NOMO-1 (cell line): ENCODE data around the gene ZC3H14.
A peak's percentile ranks its signal among the peaks of the same experiment; 100 is the strongest.

Experiments
- DNase-seq, 2 experiments: peaks; one replicate each; lab custom pipeline; 2025; ENCODE audit not compliant: unreplicated experiment in 2 of 2; lab: John Stamatoyannopoulos, UW

The ZC3H14 gene

DNA sequence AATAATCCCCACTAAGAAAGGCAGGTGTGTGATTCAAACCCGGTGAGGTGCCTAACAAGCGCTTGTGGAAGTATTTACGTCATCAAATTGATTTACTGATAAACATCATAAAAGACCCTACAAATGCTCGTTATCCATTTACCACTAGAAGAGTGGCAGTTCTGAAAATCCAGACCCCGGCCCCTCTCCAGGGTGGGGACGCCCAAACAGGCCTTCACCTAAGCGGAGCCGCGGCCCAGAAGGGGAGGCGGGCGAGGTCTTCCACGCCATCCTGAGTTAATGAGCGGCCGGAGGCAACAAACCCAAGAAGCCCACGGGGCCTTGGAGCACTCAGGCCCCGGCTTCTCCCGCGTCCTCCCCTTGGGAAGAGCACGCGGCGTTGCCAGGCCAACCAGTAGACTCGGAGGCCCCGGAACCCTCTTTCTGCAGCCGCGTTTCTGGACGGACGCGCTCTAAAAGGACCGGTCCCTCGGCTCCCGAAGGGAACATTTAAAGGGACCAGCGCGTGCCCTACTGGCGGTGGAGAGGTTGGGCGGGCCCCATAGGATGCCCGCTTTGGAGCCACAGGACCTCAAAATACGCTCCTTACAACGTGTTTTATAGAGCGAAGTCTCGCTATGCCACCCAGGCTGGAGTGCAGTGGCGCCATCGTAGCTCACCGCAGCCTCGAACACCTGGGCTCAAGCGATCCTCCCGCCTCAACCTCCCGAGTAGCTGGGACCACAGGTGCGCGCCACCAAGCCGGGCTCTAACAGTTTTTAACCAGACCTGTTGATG, 11.6 kb upstream of the ZC3H14 start:
- no peak for DNase-seq

DNA sequence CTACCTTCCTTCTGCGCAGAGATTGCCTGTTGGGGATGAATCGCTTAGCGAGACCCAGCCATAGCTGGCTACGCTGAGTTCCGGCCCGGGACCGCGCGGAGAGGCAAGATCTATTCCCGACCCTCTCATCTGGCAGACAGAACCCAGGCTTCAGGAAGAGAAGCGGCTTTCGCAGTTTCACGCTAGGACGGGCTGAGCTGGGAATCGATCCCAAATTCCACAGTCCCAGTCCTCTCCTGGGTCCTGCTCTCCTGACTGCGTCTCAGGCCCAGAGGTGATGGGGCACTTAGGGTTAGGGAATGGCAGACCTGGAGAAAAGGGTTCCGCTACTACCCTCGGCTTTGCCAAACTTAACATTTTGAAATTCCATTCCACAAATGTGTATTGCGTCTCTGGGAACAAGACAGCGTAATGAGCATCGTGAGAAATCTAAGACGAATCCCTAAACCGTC, 10.8 kb upstream of the ZC3H14 start:
- no peak for DNase-seq

DNA sequence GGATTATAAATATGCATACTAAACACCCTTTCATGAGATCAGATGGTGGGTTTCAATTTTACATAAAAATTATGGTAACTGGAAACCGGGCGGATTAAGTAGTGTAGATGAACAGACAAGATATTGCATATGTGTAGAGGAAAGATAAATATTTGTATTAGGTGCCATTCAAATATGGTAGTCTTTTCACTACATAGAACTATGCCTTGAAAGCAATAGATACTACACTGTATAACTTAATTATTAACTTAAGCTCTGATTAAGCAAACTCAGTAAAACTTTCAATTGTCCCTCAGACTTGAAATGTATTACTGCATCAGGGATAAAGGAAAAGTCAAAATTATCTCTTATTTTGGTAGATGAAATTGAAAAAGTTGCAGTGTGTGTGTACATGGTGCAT, 10.0 kb upstream of the ZC3H14 start:
- no peak for DNase-seq

DNA sequence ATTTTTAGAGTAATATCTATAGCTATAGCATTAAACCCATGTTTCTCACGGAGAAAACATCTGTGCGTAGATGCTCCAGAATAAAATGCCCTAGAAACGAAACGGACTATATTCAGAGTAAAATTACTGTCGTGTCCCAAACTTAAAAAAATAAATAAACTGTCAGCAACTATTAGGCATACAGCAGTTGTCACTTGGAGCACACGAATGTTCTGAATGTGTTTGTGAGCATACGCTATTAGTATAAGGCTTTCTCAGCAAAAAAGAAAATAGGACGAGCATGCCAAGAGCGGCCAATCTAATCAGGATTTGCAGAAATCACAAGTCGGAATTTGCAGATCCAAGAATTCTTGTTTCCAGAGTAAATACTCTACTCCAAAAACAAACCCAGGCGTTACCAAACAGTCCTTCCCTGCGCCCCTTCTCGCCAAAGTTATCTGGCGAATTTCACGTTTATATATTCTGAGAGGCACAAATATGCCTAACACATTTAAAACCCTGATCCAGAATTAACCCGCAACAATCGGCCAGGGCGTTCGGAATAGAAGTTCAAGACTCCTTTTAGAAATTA, 8.9 kb upstream of the ZC3H14 start:
- DNase-seq = peak in 1 of 2 experiments; percentile 25

DNA sequence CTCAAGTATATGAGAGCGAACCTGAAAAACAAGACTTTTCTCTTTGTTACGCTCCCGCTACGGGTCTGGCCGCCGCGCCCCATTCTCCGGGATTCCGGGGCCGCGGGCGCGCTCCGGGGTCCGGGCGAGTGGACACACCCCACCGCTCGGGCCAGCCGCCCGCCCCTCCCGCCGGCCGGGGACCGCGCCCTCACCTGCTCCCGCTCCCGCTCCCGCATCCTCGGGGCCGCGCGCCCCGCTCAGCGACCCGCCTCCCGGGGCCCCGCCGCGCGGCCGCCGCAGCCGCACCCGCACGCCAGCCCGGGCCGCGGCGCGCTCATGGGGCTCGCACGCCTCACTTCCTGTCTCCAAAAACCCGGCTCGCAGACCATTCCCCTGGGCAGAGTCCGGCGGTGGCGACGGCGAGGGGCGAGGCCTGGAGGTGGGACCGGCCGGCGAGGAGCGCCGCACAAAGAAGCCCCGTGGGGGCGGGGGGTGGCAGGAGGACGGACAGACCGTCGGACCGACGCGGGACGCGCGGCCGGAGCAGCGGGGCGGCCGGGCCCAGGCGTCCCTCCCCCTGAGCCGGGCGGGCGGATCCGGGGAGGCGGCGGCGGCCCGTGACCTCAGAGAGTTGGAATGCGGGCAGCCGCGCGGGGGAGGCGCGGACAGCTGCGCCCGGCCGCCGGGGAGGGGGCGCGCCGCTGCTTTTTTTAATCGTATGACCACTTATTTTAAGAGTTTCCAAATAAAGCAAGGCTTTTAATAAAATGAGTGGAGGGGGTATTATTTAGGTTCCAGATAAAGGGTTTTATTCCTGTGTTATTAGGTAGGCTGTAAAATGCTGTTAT, 8.2 kb upstream of the ZC3H14 start, which contains the start of gene PTPN21:
Gene PTPN21 (minus strand): TSS at position 551 of the 830 bp plus-strand sequence. CDS start 4,590 bp downstream, outside the sequence.
- DNase-seq = no peak

DNA sequence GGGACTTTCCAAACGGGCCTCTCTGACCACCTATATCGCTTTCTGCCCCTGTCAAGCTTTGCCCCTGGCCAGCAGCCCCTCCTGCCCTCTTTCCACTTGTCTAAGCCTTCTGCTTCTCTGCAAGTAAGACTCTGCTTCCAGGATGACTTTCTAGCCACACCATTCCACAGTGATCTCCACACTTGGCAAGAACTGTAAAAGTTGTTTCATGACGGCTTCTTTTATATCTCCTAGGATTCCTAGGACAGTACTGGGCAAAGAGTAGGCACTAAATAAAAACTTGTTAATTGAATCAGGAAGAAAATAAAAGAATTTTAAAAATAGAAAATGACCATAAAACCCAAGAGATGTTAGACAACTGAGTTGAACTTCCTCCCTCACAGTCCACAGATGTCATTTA, 6.3 kb upstream of the ZC3H14 start:
- DNase-seq = no peak

DNA sequence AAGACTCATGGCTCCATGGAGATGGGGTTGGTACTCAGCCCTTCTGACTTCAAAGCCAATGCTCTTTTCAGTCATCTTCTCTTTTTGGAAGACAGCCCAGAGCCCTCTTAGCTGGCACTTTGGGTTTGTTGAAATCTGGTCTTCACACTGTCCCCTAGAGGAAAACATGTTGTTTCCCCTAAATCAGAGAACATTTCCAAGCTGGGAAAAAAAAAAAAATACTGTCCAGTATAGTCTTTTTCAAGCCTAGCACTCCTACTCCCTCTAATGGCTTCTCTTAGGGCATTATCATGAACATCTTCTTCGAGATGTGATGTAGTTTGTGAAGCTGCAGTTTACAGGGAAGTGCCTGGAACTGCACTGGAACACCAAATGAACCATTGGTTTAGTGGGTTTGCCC, 3.0 kb upstream of the ZC3H14 start:
- DNase-seq = peak in 1 of 2 experiments; percentile 6

DNA sequence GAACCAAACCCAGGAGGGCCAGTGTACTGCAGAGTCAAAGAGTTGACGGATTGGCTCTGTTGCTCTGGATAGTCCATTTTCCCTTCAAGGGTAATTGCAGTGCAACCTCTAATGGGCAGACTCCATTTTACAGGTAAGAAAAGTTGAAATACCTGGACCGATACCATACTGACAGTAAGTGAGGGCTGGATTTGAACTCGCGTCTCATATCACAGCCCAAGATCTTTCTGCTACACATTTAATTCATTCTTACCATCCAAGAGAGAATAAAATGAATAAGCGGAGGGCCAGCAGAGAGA, 356 bp upstream of the ZC3H14 start:
- DNase-seq = no peak

DNA sequence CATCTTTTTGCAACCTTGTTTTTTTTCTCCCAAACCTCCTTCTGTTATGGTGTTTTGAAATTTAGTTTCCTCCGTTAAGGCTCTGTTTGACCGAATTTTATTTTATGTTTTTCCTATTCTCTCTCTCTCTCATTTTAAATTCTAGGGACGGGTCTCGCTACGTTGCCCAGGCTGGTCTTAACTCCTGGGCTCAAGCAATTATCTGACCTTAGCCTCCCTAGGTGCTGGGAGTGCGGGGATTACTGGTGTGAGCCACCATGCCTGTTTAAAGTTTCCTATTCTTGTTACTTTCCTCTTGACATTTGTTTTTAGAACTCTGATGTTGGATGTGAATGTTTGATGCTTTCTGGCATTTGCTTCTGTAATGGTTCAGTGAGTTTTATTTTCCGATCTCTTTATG, 1.0 kb downstream of the ZC3H14 start:
- no peak for DNase-seq

DNA sequence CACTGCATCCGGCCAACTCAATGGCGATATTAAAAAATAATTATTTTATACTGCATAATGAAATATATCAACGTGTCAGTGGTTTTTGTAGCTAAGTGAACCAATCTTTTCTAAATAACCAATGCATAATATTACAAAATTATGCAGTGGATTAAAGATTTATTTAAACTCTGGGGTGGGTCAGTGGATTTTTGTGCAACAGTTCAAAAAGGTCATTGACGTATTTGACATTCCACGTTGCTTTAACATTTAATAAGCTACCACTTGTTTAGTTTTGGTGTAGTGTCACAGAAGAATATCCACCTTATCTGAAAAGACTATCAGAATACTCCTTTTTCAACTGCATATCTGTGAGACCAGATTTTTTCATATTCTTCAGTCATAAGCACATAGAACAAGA, 2.6 kb downstream of the ZC3H14 start:
- DNase-seq = no peak

DNA sequence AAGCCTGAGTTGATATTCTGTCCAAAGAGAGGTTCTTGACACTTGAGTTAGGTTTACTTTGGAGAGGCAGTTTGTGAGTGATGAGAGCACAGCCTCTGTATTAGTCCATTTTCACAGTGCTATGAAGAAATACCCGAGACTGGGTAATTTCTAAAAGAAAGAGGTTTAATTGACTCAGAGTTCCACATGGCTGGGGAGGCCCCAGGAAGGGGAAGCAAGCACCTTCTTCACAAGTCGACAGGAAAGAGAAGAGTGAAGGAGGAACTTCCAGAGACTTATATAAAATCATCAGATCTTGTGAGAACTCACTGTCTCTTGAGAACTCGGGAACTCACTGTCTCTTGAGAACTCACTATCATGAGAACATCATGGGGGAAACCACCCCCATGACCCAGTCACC, 5.4 kb downstream of the ZC3H14 start:
- no peak for DNase-seq

DNA sequence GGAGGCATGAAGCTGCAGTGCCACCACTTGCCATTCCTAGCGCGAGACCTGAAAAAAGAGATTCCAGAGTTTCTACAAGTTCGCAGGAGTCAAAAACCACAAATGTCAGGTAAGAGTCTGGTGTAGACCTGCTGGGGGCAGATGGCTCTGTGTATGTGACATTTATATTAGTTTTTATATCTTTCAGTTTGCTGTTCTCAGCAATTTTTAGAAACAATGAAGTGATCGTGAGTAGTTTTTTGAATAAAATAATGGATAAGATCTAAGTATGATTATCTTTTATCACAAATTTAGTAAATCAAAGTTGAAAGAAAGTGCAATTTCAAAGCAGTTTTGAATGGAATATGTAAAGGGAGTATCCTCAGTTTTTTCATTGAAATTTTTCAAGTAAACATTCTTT, 9.3 kb downstream of the ZC3H14 start:
- no peak for DNase-seq

DNA sequence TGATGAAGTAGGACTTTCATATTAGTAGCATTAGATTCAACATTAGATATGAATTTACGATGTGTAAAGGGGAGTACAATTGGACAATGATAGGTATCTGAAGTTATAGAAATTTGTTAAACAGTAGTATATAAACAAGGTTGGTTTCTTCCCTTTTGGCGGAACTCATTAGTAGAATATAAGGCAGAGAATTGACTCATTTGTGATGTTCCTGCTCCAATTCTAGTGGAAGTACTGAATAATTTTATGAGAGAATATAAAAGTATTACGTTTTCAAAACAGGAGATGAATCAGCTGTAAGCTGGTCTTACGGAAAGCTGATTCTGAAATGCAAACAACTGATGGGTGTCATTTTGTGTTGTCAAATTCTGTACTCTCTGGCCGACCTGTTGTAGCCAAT, 13.4 kb downstream of the ZC3H14 start:
- DNase-seq = no peak

DNA sequence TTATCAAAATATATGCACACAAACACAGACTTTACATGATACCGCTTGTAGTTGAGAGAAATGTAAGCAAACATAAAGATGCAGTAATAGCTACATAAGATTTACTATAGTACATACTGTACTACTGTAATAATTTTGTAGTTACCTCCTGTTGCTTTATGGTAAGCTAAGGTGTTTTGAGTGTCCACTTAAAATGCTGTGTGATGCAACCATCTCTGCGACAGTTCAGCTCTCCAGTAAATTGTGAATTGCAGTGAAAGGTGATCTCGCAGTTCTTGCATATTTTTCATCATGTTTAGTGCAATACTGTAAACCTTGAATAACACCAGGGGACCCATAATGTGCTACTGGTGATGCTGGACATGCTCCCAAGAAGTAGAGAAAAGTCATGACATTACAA, 21.6 kb downstream of the ZC3H14 start:
- DNase-seq = no peak

DNA sequence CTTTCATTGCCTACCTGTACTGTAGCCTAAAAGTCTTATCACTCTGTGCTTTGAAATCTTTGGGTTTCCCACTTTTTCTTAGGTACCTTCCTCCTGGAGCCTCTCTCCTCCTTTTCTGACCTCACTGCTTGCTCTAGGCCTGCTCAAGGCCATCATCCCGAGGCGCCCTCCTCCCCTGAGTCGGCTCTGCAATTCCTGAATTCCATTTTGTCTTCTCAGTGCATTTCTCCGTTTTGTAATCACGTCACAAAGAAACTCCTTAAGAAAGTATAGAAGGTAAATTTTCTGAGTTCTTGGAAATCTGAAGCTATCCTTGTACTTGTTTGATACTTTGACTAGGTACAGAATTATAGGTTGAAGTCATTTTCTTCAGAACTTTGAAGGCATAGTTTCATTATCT, 25.2 kb downstream of the ZC3H14 start:
- no peak for DNase-seq

DNA sequence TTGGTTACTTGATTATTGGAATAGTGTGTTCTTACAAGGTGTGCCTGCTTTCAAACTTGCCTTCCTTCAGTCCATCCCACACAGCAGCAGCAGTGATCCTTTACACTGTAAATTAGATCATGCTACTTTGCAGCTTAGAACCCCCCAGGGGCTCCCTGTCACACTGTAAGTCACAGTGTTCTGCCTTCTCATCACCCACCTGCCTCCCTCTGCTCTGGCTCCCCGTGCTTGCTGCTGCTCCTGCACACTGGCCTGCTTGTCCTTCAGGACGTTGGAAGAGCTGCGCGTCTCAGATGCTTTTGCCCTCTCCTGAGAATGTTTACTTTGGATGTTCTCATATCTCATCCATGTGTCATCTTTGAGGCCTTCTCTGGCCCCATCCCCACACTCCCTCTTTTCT, 27.3 kb downstream of the ZC3H14 start:
- DNase-seq = no peak

DNA sequence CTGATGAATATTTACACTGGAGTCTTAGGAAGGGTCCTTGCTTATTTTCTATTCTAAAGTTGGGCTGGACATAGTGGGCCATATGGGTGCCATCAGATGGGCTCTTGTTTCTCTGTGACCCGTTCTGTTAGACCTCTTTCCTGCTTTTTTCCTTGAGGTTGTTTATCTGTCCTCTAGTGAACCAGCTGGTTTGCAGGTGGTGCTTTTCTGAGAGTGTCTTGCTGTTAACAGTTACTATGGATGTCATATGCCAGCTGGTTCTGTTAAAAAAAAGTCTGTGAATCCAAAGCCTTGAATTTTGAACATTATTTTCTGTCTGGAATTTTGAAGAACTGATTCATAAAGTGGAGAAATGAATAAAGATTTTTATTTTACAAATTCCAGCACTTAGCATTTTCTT, 29.2 kb downstream of the ZC3H14 start:
- DNase-seq = no peak

DNA sequence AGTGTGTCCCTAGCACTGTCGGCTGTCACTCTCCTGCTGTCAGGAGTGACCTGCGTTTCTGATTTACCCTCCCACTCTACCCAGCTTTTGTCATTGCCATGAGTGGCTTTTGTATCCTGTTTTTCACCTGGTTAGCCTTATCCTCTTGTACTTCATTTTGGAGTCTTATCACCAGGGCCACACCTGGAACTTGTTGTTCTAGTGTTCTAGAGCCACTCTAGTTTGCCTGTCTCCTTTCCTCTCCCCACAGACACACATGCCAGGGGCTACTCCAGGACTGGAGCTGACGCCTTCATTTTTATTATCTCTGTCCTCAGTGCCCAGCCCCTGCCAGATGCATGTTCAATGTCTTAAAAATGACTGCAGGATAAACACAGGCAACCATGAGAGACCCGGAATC, 34.2 kb downstream of the ZC3H14 start:
- no peak for DNase-seq

DNA sequence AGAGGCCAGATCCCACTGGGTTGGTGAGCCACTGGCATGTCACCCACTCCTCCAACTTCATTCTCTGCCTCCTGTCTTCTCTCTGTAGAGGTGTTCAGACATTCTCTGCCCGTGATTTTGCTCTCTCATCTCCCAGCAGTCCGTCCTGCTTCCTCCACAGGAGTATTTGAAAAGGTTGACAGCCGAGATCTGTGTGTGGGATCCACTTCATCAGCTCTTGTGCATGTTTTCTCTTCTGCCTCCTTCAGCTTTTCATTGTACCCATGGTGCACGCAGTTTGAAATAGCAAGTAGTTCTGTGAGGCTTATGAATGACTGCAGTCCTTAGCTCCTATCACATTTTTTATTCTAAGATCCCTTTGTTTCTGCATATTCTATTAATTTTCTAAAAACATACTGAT, 34.8 kb downstream of the ZC3H14 start:
- no peak for DNase-seq

DNA sequence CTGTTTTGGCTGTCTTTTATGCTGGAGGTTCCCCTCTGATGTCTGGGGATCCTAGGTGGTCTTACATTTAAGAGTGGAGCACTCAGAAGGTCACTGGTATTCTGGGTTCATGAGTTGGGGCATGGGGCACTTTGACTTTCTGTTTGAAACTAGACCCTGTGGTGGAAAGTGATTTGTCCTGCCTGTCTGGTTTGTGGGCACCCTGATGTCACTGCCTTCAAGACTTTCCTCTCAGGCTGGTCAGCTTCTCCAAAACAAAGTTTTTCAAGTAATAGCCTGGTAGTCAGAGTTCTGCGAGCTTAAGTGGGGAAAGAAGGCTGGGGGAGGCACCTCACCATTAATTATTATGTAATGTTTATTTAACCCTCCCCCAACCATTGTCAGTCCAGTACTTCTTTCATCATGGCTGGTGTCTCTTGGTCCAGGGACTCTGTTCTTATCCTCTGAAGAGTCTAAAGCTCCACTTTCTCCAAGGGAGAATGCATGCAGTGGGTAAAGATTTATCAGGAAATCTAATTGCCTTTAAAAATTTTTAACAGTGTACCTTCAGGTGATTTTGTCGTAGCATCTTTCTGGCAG, 35.3 kb downstream of the ZC3H14 start:
- DNase-seq = no peak

DNA sequence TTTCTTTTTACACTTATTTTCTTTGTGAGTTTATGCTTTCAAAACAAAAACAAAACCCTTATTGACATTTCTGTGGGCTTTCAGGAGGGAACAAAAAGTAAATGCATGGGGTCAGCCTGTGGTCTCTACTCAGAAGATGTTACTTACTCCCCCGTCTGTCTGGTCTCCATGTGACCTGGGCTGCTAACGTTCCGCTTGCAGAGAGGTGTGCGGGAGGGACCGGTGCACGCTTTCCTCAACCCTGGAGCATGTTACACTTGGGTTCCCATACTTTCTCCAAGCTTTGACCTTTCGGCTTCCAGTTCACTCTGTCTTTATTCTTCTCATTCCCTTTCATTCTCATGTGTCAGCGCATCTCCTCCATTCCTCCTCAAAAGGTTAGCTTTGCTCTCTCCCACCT, 36.5 kb downstream of the ZC3H14 start:
- DNase-seq = no peak
